HepG2 (cell line): Measurements from ENCODE around the gene PHKB. TPM values are rescaled to one million over a fixed set of nuclear protein-coding genes. Genes with fewer than 3 reads are reported as not detected.
A peak's percentile ranks its signal among the peaks of the same experiment; 100 is the strongest.

Source experiments
- BRD4 ChIP-seq: sonication (generic); formaldehyde crosslinking; IDR thresholded peaks from 2 replicates; pipeline ENCODE4 v1.4.0; 2020; ENCODE audit warnings: missing genetic modification reagents
- ELF3 ChIP-seq: IDR thresholded peaks from 2 replicates; pipeline ENCODE4 v1.6.1; 2016; ENCODE audit warnings: missing genetic modification reagents, missing compliant biosample characterization
- FLYWCH1 ChIP-seq: sonication (generic); formaldehyde crosslinking; IDR thresholded peaks from 2 replicates; pipeline ENCODE4 v1.8.1; 2023; ENCODE audit warnings: mild to moderate bottlenecking, missing genetic modification reagents
- FOSL1 ChIP-seq: sonication (generic); formaldehyde crosslinking; IDR thresholded peaks from 2 replicates; pipeline ENCODE4 v1.9.0; 2021; ENCODE audit warnings: missing genetic modification reagents, borderline replicate concordance
- FOXC1 ChIP-seq: sonication (generic); formaldehyde crosslinking; IDR thresholded peaks from 2 replicates; pipeline ENCODE4 v1.8.0; 2022; ENCODE audit warnings: mild to moderate bottlenecking, missing genetic modification reagents, borderline replicate concordance
- FOXP1 ChIP-seq, 2 experiments: fragments of 450-650 bp in 1 of 2; IDR thresholded peaks; 2 replicates each; pipeline ENCODE4 v1.6.1; 2017 to 2018; ENCODE audit warnings: antibody characterized with exemption in 1 of 2
- HNF4G ChIP-seq, 2 experiments: sonication (generic) in 1 of 2; formaldehyde crosslinking in 1 of 2; IDR thresholded peaks; 2 replicates each; pipeline versions ENCODE4 v1.4.0 to v1.6.1; 2011 to 2020; ENCODE audit warnings: borderline replicate concordance in 2 of 2, low read depth in 2 of 2, mild to moderate bottlenecking in 2 of 2, low read length in 1 of 2, missing genetic modification reagents in 1 of 2, moderate library complexity in 1 of 2
- HOXA7 ChIP-seq: sonication (generic); formaldehyde crosslinking; IDR thresholded peaks from 2 replicates; pipeline ENCODE4 v1.8.1; 2022; ENCODE audit warnings: mild to moderate bottlenecking, missing genetic modification reagents, moderate library complexity
- HOXD1 ChIP-seq: sonication (generic); formaldehyde crosslinking; IDR thresholded peaks from 2 replicates; pipeline ENCODE4 v1.5.0; 2020; ENCODE audit warnings: missing genetic modification reagents
- IKZF1 ChIP-seq: fragments of 450-650 bp; IDR thresholded peaks from 2 replicates; pipeline ENCODE4 v1.7.1; 2016
- KLF12 ChIP-seq: sonication (generic); formaldehyde crosslinking; IDR thresholded peaks from 2 replicates; pipeline ENCODE4 v1.4.0; 2020; ENCODE audit warnings: missing genetic modification reagents, borderline replicate concordance
- KLF13 ChIP-seq: sonication (generic); formaldehyde crosslinking; IDR thresholded peaks from 2 replicates; pipeline ENCODE4 v1.4.0; 2020; ENCODE audit warnings: mild to moderate bottlenecking, missing genetic modification reagents
- KLF6 ChIP-seq: IDR thresholded peaks from 2 replicates; pipeline ENCODE4 v1.8.0; 2016; ENCODE audit warnings: missing biosample characterization, missing genetic modification reagents
- MED1 ChIP-seq: sonication (generic); formaldehyde crosslinking; IDR thresholded peaks from 2 replicates; pipeline ENCODE4 v1.4.0; 2020; ENCODE audit warnings: missing genetic modification reagents
- MIER3 ChIP-seq: IDR thresholded peaks from 2 replicates; pipeline ENCODE4 v1.6.1; 2016; ENCODE audit warnings: missing compliant biosample characterization, borderline replicate concordance
- MLX ChIP-seq: IDR thresholded peaks from 2 replicates; pipeline ENCODE4 v1.6.1; 2016
- NFATC3 ChIP-seq: sonication (generic); formaldehyde crosslinking; IDR thresholded peaks from 2 replicates; pipeline ENCODE4 v1.5.1; 2020; ENCODE audit warnings: mild to moderate bottlenecking, missing genetic modification reagents
- POLR2AphosphoS5 ChIP-seq: IDR thresholded peaks from 2 replicates; pipeline ENCODE4 v1.6.1; 2012; ENCODE audit warnings: low read depth, low read length
- SMARCC2 ChIP-seq: fragments of 450-650 bp; IDR thresholded peaks from 2 replicates; pipeline ENCODE4 v1.6.1; 2017; ENCODE audit warnings: antibody characterized with exemption, mild to moderate bottlenecking
- SP1 ChIP-seq, 2 experiments: fragments of 450-650 bp in 1 of 2; sonication (generic) in 1 of 2; formaldehyde crosslinking in 1 of 2; IDR thresholded peaks; 2 replicates each; pipeline versions ENCODE4 v1.4.0 to v1.6.1; 2016 to 2020; ENCODE audit warnings: missing genetic modification reagents in 1 of 2
- TOPORS ChIP-seq: sonication (generic); formaldehyde crosslinking; IDR thresholded peaks from 2 replicates; pipeline ENCODE4 v1.8.0; 2023; ENCODE audit warnings: mild to moderate bottlenecking, missing genetic modification reagents
- WIZ ChIP-seq: sonication (generic); formaldehyde crosslinking; IDR thresholded peaks from 2 replicates; pipeline ENCODE4 v1.5.1; 2020; ENCODE audit warnings: mild to moderate bottlenecking, missing genetic modification reagents
- ZFP36 ChIP-seq: fragments of 150-350 bp; IDR thresholded peaks from 2 replicates; pipeline ENCODE4 v1.6.1; 2018; ENCODE audit warnings: borderline replicate concordance, low read length, low read depth; ENCODE audit not compliant: partially characterized antibody
- ZNF230 ChIP-seq: sonication (generic); formaldehyde crosslinking; IDR thresholded peaks from 2 replicates; pipeline ENCODE4 v1.4.0; 2020; ENCODE audit warnings: mild to moderate bottlenecking, missing genetic modification reagents
- ZNF264 ChIP-seq: sonication (generic); formaldehyde crosslinking; IDR thresholded peaks from 2 replicates; pipeline ENCODE4 v1.4.0; 2020; ENCODE audit warnings: missing genetic modification reagents
- ZNF451 ChIP-seq: sonication (generic); formaldehyde crosslinking; IDR thresholded peaks from 2 replicates; pipeline ENCODE4 v1.5.0; 2020; ENCODE audit warnings: mild to moderate bottlenecking, missing genetic modification reagents
- ZNF564 ChIP-seq: sonication (generic); formaldehyde crosslinking; IDR thresholded peaks from 2 replicates; pipeline ENCODE4 v1.8.1; 2023; ENCODE audit warnings: mild to moderate bottlenecking, missing genetic modification reagents
- ZNF569 ChIP-seq: sonication (generic); formaldehyde crosslinking; IDR thresholded peaks from 2 replicates; pipeline ENCODE4 v1.5.0; 2020; ENCODE audit warnings: mild to moderate bottlenecking, missing genetic modification reagents, moderate library complexity, borderline replicate concordance
- ZNF878 ChIP-seq: sonication (generic); formaldehyde crosslinking; IDR thresholded peaks from 2 replicates; pipeline ENCODE4 v1.8.1; 2023; ENCODE audit warnings: mild to moderate bottlenecking, missing genetic modification reagents, moderate library complexity
- ZNF883 ChIP-seq: sonication (generic); formaldehyde crosslinking; IDR thresholded peaks from 2 replicates; pipeline ENCODE4 v1.5.1; 2020; ENCODE audit warnings: mild to moderate bottlenecking, missing genetic modification reagents; ENCODE audit errors: not compliant biosample characterization
- ZUFSP ChIP-seq: sonication (generic); formaldehyde crosslinking; IDR thresholded peaks from 2 replicates; pipeline ENCODE4 v1.9.0; 2021; ENCODE audit warnings: missing genetic modification reagents, mild to moderate bottlenecking, borderline replicate concordance
- polyA plus RNA-seq, 8 experiments: library from polyadenylated mRNA; depleted of rRNA in 3 of 8; stranded (reverse) in 7 of 8; unstranded in 1 of 8; fragments of >200 nt; fragmentation: Illumina TruSeq in 4 of 8; extraction: Trizol in 4 of 8; gene quantifications; 2 replicates each; pipeline versions ENCODE4 v1.2.1 to v1.2.3, GENCODE V29; 2011 to 2016; ENCODE audit warnings: low read depth in 4 of 8, missing spikeins in 1 of 8, mixed read lengths in 1 of 8; ENCODE audit not compliant: insufficient read depth in 1 of 8
- total RNA-seq, 5 experiments: library from RNA; depleted of rRNA; stranded (reverse); fragments of >200 nt; fragmentation: Illumina TruSeq; extraction: Trizol; gene quantifications; 2 replicates each; pipeline ENCODE4 v1.2.3, GENCODE V29; 2016; ENCODE audit warnings: low read depth in 1 of 5
- TF ChIP-seq, protein P1 (sequence below): sonication (generic); formaldehyde crosslinking; IDR thresholded peaks from 2 replicates; pipeline ENCODE4 v1.5.0; 2020; ENCODE audit warnings: missing genetic modification reagents

Gene PHKB
- total and polyA plus RNA-seq, 2 of the 13 experiments (the other 11 are each of a cell fraction or from before 2014, with no cell fraction given): 66.0 to 80.8 TPM

GRCh38 chr16:47475786-47476185 is 14.7 kb downstream of the PHKB start (continued):
- TF ChIP-seq ELF3 (CRISPR knock-in tag) (peak; percentile 98), FOXC1 (CRISPR knock-in tag) (no peak), FOXP1 (IDR thresholded peaks at IDR 0.05) (0 out of 2 replicates have a peak, but pooled peaks have one; percentile 52), FOXP1 (CRISPR knock-in tag; IDR thresholded peaks at IDR 0.05) (peak; percentile 82), ZNF883 (CRISPR knock-in tag) (no peak), SP1 (IDR thresholded peaks at IDR 0.05) (no peak), SP1 (CRISPR knock-in tag; IDR thresholded peaks at IDR 0.05) (no peak), HNF4G (IDR thresholded peaks at IDR 0.05; ENCODE audit: borderline replicate concordance, low read depth, low read length) (no peak), HNF4G (CRISPR knock-in tag; IDR thresholded peaks at IDR 0.05; ENCODE audit: borderline replicate concordance, low read depth) (no peak), MIER3 (peak; percentile 60; the same call in 1 of the 2 replicates), ZNF569 (CRISPR knock-in tag) (no peak), MED1 (CRISPR knock-in tag) (peak; percentile 96), FOSL1 (CRISPR knock-in tag) (no peak), POLR2AphosphoS5 (no peak), HOXD1 (CRISPR knock-in tag) (no peak; the same call in 1 of the 2 replicates), NFATC3 (CRISPR knock-in tag) (no peak), ZNF230 (CRISPR knock-in tag) (no peak), MLX (CRISPR knock-in tag) (peak; percentile 72), HOXA7 (CRISPR knock-in tag) (no peak), WIZ (CRISPR knock-in tag) (no peak), ZUFSP (CRISPR knock-in tag) (no peak), KLF6 (no peak; the same call in 1 of the 2 replicates), IKZF1 (no peak), ZNF451 (CRISPR knock-in tag) (no peak), TOPORS (CRISPR knock-in tag) (no peak), KLF13 (CRISPR knock-in tag) (no peak), KLF12 (no peak), ZNF878 (peak; percentile 73; the same call in 1 of the 2 replicates), ZNF564 (CRISPR knock-in tag) (no peak), ZNF264 (no peak), BRD4 (CRISPR knock-in tag) (no peak), FLYWCH1 (CRISPR knock-in tag) (no peak), ZFP36 (no peak), SMARCC2 (no peak)
- TF ChIP-seq, protein P1, sequence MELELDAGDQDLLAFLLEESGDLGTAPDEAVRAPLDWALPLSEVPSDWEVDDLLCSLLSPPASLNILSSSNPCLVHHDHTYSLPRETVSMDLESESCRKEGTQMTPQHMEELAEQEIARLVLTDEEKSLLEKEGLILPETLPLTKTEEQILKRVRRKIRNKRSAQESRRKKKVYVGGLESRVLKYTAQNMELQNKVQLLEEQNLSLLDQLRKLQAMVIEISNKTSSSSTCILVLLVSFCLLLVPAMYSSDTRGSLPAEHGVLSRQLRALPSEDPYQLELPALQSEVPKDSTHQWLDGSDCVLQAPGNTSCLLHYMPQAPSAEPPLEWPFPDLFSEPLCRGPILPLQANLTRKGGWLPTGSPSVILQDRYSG (CRISPR knock-in tag): no peak
